ENCODE data around the gene USF3.
"Not testable (repeated sequence)": the region's sequence is repeated elsewhere in the genome, so short reads cannot be mapped to it uniquely, and the experiment has no call there.

USF3 gene

DNA sequence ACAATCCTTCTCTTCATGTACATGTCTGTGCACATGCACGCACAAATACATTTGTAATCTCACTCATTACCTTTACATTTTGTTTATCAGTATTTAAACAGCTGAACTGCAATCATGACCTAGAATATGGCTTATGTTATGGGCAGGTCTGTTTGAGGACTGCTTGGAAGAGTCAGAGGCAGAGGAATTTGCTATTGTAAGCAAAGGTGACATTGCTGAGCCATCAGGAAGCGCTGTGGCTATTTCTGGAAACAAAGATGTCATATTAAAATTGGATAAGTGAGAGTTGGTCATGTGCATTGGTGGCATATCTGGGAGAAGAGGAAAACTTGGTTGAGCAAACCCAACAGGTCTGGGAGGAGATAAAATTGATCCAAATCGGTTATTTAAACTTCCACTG, 41.6 kb downstream of the USF3 start:
- no peak for DNase-seq (ENCODE audit: low read depth)

DNA sequence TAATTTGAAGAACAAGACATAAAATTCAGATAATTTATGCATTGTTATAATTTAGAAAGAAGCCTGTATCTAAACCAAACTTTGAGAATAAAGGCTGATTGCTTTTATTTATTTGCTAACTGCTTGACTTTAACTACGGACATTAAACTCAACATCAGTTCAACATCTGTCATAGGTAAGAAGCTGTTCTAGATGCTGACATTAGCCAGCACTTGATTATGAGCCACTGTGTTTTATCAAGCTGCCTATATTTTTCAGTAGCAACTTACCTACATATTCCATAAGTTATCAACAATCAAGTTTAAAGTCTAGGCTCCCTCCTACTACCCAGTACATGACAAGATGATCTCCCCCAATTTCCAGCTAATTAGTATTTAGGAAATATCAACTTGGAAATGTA, 42.1 kb downstream of the USF3 start:
- DNase-seq (ENCODE audit: low read depth): no peak

DNA sequence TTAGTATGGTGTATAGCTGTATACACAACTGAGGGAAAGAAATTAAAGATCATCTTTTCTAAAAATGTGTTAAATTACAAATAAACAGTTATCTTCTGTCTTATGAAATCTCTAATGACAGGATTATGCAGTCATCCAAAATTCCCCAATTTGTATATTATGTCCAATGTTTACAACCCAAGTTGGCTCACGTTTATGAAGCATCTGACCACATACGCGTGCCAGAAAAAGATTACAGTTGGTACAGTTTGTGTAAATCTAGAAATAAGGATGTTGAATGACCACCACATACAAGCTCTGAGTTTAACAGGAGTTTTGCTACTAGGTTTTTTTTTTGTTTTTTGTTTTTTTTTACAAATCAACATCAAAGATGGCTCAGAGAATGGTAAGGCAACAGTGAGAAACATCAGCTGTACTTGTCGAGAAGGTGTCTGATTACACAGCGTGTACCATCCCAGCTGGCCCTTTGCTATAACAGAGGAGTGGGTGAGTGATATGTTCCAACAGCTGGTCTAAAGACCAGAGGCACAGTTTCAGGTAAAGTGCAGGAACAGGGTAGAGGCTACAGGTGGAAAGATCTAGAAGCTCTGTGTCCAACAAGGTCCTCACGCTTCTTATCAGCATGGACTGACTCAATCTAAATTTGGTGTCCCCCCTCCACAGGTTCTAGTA, 47.1 kb downstream of the USF3 start:
- no peak for DNase-seq (ENCODE audit: low read depth)

DNA sequence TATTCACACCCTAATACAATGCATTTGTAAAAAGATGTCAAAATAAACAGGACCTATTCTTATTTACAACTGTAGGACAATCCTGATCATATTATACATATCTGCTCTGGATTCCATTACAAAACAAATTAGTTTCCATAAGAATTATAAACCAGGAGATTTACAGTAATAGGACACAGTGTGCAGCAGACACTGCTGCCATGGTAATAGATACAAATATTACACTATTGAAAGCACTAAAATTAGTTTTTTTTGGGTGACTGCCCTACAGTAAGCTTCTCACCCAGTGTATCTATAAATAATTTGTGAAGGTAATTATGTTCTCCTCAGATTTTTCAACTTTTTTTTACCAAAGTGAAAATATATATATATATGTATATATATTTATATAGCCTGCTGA, 47.9 kb downstream of the USF3 start:
- DNase-seq (ENCODE audit: low read depth): no peak

DNA sequence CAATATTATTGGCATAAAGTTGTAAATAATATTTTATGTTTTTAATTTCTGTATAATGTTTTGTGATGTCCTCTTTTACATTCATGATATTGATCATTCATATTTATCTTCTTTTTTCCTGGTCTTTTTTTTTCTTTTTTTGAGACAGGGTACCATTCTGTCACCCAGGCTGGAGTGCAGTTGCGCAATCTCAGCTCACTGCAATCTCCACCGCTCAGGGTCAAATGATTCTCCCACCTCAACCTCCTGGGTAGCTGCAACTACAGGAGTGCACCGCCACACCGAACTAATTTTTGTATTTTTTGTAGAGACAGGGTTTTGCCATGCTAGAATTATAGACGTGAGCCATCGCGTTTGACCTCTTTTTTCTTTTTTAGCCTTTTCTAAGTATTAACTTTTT, 52.9 kb downstream of the USF3 start:
- DNase-seq (ENCODE audit: low read depth): no peak

DNA sequence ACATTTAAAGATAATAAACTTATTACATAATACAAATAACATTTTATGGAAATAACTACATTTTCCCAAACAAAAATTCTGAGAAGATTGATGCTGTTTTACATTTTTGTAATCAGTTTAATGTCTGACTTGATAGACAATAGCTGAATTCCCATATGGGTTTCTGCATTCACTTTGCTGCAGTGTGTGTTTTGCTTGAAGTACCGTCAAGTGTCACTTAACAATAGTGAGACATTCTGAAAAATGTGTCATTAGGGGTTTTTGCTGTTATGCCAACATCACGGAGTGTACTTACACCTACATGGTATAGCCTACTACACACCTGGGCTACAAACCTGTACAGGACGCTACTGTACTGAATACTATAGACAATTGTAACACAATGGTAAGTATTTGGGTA, 57.5 kb downstream of the USF3 start:
- DNase-seq (ENCODE audit: low read depth): no peak

DNA sequence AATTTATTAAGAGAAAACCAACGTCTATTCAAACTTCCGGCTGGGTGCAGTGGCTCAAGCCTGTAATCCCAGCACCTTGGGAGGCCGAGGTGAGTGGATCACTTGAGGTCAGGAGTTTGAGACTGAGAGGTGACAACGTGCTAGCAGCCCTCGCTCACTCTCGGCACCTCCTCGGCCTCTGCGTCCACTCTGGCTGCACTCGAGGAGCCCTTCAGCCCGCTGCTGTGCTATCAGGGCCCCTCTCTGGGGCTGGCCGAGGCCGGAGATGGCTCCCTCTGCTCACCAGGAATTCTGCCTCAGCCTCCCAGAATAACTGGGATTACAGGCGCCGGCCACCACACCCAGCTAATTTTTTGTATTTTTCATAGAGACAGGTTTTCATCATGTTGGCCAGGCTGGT, 58.7 kb downstream of the USF3 start:
- DNase-seq (ENCODE audit: low read depth): no peak

DNA sequence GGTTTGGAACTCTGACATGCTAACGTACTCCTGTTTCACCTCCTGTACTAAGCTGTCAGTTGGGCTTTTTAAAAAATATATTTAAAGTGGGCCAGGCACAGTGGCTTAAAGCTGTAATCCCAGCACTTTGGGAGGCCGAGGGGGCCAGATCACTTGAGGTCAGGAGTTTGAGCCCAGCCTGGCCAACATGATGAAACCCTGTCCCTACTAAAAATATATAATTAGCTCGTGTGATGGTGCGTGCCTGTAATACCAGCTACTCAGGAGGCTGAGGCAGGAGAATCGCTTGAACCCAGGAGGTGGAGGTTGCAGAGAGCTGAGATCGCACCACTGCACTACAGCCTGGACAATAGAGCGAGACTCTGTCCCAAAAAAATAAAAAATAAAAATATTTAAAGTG, 60.4 kb downstream of the USF3 start:
- not testable (repeated sequence) for DNase-seq (ENCODE audit: low read depth)

DNA sequence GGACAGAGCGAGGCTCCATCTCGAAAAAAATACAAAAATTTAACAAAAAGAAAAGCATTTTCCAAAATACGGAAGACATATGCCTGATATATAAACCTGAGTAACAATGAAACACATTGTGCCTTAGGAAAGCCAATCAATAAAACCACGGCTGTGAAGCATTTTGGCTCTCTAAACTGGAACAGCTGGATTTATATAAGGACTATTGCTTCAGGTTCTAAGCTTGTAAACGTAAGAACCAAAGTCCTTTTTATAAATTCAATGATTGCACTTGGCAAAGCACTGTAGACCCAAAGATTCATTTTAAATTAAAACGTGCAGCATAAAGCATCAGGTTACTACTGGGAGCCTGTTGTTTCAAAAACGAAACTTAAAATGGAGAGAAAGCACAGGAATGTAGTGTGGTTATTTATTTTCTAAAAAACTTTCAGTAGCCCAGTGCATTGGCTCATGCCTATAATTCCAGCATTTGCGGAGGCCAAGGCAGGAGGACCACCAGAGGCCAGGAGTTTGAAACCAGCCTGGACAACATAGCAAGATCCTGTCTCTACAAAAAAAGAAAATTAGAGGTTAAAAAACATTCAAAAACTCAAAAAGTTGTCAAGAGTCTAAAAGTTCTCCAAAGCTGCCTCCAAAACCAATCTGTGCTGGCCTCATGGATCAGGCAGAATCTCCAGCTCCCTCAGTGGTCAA, 61.5 kb downstream of the USF3 start:
- DNase-seq (ENCODE audit: low read depth): no peak

DNA sequence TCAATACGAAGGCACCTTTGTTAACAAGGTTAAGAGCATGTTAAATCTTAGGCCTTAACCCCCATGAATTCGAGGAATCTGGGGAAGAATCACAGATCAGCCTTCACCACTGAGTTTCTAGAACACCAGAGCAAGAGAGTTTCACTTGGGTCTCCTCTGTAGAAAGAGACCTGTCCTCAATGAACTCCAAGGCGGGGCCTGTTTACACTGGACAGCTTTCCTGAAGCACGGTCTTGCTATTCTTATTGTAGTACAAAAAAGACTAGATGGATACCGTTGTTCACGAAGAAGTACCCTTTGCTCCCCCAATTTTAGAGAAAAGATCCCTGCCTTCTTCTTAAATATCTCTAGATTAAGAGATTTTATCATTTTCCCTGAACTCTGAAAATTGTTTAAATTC, 64.9 kb downstream of the USF3 start:
- no peak for DNase-seq (ENCODE audit: low read depth)

DNA sequence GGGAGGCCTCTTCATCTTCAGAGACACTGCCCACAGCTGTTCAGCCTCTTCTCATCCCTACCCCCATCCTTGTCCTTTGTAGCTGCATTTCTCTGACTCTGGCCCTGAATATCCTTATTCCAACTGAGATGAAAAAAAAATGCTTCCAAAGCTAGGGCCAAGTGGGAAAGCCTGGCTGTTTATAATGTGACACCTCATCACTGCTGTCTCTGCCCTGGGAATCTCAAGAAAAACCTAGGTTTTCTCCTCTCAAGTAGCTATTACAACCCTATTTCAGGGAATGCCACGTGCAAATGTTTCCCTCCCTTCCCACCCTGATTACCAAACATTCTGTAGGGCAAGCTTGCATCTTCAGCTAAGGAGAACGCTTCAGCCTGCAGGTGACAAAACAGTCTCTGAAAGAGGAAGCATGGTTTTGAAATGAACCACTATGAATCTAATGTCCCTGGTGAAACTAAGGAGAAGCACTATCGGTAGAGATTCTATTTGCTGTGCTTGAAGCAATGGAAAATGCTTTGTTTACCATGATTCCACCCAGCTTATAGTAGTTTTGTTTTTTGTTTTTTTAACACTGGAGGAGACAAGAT, 65.4 kb downstream of the USF3 start:
- DNase-seq (ENCODE audit: low read depth): no peak

DNA sequence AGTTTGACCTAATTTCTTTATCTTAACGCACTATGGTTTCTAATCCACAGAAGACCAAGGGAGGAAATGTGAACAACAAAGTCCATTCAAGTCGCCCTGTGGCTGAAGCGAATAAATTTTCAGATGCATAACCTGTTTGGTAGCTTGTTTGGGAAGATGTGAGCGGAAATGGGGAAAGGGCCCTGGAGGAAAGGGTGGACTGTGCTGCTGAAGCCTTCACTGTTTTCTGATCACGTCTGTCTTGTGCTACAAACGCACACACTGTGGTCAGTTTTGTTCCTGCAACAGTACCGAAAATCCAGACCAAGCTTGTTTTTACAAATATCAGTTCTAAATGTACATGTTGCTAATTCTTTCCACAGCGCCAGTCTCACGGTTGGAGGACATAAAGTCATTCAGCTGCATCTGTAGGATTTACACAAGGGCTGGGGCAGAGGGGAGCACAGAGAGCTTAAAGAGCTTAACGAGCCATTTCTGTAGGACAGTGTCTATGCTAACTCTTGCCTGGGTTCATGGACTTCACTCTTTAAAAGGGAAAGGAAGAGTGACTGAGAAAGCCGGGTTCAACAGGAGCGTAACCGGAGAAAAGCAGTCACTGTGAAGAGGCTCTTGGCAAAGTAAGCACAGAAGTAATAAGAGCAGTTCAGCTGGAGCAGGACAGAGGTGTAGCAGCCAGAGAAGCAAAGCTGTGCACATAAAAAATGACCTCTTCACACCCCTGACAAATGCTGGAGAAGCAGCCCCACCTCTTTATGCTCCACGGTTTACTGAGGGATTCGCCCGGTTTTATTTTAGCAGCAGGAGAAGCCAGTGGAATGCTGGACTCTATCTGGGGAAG, 66.6 kb downstream of the USF3 start:
- no peak for DNase-seq (ENCODE audit: low read depth)

DNA sequence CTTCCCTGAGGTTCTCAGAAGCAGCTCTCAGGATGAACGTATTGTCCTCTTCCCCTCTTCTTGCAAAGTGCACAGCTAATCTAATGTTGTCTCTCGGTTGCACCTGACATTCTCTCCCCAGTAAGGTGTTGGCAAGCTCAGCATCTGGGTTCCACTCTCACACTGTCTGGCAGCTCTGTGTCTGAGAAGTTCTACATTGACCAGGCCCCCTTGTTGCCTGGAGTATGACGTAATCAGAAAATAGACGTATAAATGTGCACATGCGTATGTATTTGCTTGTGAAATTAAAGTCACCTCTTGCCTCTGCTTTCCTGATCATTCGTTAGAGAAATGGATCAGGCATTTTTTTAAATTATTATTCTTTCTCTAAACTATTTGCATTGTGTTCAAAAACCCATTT, 67.7 kb downstream of the USF3 start:
- no peak for DNase-seq (ENCODE audit: low read depth)

DNA sequence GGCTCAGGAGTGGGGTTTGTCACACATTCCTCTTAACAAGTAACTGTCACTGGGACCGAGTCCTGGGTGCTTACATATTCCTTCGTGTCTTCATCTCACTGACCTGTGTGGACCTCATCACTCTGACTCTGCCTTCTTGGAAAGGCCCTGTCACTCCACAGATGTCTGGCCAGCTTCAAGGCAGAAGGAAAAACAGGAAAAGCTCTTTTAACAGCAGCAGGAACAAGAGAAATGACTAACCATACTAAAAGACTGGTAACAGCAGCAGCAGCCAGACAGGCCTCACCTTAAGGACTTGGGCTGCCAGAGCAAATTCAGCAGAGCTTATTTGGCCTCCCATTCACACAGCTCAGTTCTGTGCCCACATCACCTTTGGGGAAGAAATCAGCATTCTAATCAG, 68.1 kb downstream of the USF3 start:
- no peak for DNase-seq (ENCODE audit: low read depth)

DNA sequence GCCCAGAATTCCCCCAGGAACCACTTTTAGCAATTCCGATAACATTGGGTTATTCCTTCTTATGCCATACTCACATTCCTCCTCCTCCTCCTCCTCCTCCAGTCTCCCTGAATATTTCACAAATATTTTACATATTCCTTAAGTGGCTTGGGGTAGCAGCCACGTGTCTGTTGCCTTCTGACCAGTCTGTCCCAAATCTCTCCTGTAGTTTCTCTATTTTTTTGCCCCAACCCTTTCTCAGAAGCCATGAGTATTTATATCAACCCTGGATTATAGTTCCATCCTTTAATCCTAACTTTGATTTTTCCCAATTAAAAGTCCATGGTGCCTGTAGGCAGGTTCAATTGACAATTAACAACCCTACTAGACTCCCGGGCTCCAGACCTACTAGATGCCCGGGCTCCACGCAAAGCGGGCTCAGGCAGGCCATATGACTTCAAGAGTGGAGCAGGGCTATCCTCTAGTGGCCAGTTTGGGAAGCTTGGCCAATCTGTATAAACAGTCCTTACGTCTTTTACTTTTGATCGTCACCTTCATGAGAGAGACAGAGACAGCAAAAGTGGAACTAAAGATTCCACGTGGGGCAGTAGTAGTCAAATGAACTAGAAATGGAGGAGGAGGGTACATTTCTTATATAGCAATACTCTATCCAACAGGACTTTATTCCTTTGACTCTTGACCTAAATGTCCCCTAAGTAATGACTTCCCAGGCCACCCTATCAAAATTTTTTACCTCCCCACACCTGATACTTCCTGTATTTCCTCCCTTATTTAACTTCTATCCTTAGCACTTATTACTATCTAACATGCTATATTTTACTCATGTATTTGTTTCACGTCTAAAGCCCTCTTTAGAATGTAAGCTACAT, 69.7 kb downstream of the USF3 start:
- no peak for DNase-seq (ENCODE audit: low read depth)

DNA sequence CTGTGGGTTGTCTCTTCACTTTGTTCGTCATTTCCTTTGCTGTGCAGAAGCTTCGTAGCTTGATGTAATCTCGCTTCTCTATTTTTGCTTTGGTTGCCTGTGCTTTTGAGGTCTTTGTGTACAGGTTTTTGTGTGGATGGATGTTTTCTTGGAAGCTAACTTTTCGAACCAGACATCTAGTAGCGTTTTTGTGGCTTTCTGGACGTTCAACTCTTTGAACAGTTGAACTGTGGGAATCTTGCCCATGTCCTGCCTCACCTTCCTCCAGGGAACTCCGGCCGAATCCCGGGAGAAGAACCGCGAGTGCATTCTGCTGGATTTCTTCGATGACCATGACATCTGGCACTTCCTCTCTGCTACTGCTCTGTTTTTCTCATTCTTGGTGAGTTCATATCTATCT, 70.6 kb downstream of the USF3 start:
- no peak for DNase-seq (ENCODE audit: low read depth)

DNA sequence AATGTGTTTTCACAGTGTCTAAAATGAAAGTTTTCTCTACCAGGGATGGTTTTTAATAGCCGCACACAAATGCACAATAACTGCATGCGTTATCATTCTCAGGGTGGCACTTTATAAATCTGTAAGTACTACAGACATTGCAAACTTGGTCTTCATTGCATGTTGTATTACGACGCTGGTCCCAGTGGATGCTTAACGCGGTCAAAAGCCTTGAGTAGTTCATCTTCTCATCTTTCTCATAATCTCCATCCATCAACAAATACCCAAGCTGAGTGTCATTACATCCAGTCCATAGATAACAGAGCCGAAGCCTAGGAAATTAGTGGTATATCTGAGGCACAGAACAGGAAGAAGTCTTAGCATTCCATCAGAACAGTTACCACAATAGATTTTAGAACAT, 72.6 kb downstream of the USF3 start:
- no peak for DNase-seq (ENCODE audit: low read depth)

DNA sequence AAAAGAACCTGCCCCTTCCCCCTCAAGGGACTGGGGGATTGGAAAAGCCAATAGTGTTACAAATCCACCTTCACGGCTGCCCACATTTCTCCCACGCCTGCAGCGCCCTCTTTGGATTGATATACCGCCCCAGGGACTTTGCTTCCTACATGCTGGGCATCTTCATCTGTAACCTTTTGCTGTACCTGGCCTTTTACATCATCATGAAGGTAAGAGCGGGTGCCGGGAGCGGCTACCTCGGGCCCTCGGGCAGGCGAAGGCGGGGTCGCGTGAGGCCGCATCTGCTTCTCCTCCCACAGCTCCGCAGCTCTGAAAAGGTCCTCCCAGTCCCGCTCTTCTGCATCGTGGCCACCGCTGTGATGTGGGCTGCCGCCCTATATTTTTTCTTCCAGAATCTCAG, 73.1 kb downstream of the USF3 start:
- DNase-seq (ENCODE audit: low read depth): no peak

DNA sequence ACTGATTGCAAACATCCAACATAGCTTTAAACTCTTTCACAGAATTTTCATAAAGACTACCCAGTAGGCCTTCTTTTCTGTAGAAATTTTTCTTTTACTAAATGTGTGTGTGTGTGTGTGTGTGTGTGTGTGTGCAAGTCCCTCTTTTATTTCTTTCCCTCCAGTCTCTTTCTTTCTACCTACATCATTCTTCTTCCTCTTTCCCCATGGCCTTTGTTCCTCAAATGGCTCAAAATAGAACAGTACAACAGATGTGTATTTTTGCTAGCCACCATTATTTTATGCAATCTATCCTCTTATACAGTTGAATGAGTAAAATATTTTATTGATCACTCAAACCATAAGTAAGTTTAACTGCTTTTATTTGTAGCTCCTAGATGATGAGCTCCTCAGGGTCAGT, 76.4 kb downstream of the USF3 start:
- DNase-seq (ENCODE audit: low read depth): no peak

DNA sequence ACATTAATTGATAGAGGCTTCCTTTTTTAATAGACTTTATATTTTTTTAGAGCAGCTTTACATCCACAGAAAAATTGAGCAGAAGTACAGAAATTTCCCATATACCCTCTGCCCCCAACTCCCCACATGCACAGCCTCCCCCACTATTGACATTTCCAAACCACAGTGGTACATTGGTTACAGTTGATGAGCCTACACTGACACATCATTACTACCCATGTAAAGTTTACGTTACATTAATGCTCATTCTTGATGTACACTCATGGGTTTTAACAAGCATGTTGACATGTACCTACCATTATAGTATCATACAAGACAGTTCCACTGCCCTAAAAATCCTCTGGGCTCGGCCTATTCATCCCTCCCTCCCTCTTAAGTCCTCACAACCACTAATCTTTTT, 78.7 kb downstream of the USF3 start:
- no peak for DNase-seq (ENCODE audit: low read depth)

DNA sequence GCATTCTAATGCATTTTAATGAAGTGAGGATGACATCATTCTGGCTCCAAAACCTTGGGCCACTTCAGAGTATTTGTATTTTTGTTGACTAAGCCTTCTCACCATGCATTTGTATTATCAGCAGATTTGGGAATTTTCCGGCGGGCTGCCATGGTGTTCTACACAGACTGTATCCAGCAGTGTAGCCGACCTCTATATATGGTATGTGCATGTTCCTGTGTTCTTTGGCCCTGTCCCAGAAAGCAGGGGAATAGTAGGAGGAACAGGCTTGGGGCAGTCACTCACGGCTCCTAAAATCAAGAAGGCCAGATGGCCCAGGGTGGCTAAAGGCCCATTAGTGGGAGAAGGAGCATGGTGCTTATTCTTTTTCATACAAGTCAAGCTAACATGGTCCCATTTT, 80.5 kb downstream of the USF3 start:
- DNase-seq (ENCODE audit: low read depth): no peak

DNA sequence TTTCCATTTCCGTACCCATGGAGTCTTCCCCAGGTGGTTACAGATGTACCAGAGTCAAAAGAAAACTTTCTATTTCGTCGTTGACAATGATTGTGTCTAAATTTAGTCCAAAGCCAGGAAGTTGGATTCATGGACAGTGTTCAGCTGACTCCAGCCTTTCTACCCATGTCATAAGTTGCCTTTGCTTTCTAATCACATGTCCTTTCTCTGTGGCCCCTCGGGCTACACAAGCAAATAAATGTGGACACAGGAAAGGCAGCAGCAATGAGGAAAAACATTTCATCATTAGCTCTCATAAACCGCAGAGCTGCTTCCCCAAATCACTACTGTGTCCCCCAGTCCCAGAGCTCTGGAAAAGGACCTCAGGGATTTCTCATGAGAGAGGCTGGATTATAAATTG, 82.0 kb downstream of the USF3 start:
- DNase-seq (ENCODE audit: low read depth): no peak

Measured in stimulated activated CD8-positive, alpha-beta memory T cell treated with anti-CD3 and anti-CD28 coated beads, Interleukin-7, amount 100 ng/mL, for 24 hours (primary cell).